ENCODE results near the gene OMP.

Gene OMP

DNA sequence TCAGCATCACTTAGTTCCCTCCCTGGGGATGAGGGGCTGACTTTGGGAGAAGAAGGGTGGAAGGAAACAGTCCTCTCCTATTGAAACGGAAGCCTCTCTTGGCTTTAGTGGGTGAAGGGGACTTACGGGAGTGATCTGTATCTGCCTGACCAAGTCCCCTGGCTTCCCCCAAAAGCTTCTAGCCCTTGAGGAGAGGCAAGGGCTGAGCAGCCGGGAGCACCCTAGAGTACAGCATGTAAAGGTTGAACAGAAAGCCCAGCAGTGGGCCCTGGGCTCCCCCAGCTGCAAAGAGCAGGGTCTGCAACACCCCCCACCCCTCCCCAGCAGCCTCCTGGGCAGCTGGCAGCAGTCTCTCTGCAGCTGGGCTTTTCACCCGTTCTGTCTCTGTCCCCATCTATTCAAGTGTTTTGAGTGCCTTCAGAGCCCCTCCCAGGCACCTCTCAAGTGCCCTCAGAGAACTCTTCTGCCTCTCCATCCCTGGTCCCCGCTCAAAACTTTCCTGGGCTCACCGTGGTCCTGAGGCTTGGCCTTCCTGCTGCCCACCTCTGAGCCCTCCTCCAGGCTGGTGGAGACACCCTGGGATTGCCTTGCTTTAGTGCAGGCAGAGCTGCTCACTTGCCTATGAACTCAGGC, 33.2 kb upstream of the OMP start:
- DNase-seq (ENCODE audit: low read depth), result no peak

GRCh38 chr11:77069969-77070582, 32.6 kb upstream of the OMP start:
- DNase-seq (ENCODE audit: low read depth), result no peak

DNA sequence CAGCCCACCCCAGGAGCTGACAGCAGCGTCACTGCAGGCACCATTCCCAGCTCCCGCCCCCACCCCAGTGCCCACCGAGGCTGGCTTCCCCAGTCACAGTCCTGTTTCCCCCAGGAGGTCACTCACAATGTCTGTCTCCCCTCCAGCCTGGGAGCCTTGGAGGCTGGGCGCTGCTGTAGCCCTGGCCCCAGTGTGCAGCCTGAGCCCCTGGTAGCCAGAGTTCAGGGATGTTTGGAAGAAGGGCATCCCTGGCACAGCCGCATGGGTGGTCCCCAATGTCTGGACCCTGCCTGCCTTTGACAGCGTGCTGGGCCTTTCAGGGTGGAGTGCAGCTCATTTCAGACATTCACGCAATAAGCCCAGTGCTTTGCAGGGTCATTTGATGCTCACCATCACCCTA, 31.6 kb upstream of the OMP start:
- DNase-seq (ENCODE audit: low read depth), result no peak

DNA sequence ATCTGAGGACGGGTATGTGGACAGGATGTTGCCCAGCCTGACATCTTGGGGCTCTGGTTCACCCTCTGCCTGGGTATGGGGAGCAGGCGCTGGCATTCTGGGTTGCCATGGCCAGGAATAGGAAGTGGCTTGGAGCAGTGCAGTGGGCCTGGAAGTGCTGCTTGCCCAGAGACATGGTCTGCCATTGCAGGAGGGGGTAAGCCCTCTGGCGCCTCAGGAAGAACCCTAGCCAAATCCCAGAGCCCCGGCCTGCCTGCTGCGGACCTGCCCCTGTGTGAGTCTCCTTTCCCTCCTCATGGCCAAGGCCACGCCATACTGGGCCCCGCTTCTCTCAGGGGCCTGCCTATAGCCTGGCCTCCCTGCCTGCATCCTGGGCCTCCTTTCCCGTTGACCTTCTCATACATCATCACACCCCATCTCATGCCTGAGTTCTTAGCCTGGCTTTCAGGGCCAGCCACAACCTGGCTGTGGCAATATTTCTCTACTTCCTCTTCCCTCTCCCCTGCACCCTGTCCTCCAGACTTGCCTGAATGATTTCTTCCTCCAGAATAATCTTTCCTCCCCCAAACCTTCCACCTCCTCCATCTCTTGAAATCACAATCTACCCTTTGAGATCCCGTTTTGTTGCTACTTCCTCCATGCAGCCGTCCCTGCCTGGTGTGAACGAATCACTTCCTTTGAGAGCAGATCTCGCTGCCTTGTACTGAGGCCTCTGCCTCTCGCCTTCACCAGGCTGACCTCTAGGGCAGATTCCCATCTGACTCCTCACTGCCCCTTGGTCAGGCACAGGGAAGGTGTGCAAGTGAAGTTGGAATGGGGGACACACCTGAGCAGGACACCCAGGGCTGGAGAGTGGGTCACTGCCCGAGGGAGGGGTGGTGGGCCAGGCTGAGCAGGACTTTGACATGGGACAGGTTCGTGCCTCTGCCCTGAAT, 30.7 kb upstream of the OMP start:
- DNase-seq (ENCODE audit: low read depth), result no peak

GRCh38 chr11:77072851-77073327, 29.8 kb upstream of the OMP start:
- no peak for DNase-seq (ENCODE audit: low read depth)

DNA sequence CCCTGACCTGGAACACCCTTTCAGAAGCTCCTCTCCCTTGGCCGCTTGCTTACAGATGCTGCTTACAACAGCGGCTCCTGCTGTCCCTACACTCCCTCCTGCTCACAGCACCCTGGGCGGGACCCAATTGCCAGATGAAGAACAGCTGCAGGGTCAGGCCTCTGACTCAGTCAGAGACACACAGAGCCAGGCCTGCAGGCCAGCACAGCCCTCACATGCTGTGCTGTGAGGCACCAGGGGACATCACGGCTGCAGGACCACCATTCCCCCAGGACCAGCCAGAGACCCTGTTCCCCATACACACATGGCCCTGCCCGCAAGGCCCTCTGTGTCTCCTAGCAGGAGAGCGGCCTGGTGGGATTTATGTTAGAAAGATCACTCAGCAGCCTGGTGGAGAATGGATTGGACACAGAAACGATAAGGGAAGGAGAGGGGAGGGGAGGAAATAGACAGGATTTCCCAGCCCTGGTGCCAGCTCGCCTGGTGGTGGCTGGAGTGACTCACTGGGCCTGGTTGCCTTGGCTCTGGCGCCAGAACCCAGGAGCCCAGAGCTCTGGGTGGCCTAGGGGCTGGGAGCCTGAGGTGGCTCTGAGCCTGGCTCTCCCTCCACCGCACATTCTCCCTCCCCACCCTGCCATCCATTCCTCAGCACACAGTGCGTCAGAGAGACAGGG, 29.2 kb upstream of the OMP start:
- no peak for DNase-seq (ENCODE audit: low read depth)

DNA sequence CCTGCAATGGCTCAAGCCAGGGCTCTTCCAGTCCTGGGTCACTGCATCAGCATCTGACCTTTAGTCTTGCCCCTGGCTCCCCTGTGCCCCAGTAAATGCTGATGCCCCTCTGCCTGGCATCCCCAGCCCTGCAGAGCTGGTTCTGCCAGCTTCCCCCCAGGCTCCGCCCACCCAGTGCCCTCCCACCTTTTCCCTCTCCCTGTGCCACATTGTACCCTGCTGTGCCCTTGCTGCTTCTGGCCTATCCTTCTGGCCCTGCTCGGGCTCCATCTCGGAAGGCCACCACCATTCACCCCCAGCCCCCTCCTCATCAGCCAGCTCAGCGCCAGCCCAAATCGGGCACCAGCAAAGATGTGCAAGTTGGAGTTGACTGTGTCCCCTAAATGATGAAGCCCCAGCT, 28.4 kb upstream of the OMP start:
- no peak for DNase-seq (ENCODE audit: low read depth)

- no peak for DNase-seq (ENCODE audit: low read depth)
These were observed 27.9 kb upstream of the OMP start for GRCh38 chr11:77074626-77075221.

GRCh38 chr11:77075425-77075905, 27.2 kb upstream of the OMP start:
- no peak for DNase-seq (ENCODE audit: low read depth)

GRCh38 chr11:77079666-77080065, 23.0 kb upstream of the OMP start:
- no peak for DNase-seq (ENCODE audit: low read depth)

GRCh38 chr11:77080643-77081210, 21.9 kb upstream of the OMP start:
- no peak for DNase-seq (ENCODE audit: low read depth)

DNA sequence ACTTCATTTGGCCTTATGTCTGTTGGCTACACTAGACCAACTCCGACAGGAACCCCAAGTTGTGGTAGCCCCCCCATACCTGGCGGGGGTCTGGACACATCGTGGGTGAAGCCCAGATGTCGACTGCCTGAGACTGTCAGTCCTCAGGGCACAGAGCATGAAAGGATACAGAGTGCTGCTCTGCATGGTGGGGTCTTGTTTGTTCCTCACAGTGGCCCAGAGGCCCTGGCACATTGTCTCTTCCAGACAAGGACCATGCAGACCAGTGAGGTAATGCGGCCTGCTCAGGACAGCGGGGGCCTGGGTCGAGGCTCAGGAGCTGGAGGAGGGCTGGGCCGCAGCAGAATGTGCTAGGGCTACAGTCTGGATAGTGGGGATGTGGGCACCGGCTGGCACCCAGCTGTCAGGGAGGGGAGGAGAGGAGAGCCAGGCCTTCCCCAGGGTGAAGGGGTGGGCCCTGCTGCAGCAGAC, 21.2 kb upstream of the OMP start:
- no peak for DNase-seq (ENCODE audit: low read depth)

DNA sequence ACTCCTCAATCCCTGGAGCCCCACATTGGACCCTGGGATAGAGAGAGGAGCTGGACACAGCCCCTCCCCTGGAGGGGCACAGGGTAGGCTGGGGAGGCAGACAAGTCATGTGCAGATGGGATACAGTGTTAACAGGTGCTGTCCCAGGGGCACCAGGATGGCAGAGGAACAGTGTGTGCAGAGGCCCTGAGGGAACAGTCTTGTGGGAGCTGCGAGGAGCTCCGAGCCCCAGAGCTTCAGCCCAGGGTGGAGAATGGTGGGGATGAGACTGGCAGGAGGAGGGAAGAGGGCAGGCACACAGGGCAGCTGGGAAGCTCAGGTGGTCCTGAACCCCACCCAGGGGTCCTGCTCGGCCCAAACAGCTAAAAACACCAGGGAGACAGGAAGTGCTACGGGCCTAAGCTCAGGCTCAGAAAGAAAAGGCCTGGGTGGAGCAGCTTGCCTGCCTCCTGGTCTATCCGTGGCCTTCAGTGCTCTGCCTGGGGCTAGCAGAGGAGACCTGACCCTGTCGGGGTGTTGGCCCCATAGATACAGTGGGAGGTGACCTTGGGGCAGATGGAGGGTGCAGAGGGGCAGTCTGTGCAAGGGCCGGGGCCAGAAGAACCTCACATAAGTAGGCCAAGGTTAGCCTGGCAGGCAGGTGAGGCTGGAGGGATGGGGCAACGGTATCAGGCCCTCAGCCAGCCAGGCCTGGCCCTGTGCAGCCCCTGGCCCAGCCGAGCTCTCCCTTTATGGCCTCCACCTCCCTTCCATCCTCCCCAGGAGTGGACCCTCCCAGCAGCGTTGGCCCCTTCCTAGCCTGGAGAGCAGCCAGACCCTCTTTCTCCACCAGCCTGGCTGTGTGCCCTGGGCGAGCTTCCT, 20.4 kb upstream of the OMP start:
- no peak for DNase-seq (ENCODE audit: low read depth)

DNA sequence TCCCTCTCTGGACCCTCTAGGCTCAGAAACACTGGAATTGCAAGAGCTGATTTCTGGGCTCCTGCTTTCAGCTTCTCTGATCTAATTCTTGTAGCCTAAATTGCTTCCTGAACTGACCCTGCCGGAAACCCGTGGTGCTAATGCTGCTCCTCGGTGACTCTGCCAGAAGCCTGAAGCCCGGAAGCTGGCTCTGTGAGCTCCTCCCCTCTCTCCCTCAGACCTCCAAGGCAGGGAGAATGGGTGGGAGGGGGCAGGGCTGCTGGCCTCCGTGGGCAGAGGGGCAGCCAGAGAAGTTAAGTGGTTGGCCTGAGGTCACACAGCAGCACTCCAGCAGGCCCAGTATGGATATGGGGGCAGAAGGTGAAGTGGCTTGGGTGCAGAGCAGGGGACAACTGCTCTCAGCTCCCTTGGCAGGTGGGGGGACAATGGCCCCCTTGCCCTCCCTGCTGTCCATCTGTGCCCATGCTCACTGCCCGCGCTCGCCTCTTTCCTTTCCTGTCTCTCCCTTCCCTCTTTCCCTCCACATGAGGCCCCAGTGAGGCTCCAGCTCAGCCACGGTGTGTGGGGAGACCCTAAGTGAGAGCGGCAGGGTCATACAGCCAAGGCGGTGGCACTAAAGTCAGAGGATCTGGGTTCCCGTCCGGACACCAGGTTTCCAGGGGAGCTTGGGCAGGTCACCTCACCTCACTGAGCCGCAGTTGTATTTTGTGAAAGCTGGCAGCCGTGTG, 19.6 kb upstream of the OMP start:
- no peak for DNase-seq (ENCODE audit: low read depth)

DNA sequence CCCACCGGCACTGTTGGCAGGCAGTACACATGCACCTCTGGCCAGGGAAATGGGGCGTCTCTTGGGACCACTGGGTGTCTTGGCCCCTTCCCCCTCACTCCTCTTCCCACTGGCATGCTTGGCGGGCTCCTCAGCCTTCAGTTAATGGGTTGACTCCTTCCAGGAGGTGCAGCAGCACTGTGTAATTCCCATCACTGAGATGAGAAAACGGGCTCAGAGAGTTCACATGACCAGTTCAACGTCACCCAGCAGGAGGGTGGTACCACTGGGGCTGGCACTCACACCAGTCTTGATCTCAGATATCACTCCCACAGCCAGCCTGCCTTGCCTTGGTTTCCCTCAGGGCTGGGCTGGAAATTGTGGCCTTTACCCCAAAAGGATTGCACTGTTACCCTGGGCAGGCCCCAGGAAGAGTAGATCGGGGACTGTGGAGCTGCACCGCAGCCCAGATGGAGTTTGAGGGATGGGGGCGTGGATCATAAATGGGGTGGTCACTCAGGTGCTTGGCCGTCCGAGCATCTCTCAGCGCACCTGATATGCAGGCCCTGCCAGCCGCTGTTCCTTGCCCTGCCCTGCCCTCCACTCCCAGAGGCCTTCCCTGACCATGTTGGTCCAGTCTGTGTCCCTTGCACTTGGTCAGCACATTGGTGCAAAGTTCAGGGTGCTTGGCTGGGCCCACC, 18.9 kb upstream of the OMP start:
- no peak for DNase-seq (ENCODE audit: low read depth)

GRCh38 chr11:77084581-77085191, 18.0 kb upstream of the OMP start:
- DNase-seq (ENCODE audit: low read depth), result no peak

DNA sequence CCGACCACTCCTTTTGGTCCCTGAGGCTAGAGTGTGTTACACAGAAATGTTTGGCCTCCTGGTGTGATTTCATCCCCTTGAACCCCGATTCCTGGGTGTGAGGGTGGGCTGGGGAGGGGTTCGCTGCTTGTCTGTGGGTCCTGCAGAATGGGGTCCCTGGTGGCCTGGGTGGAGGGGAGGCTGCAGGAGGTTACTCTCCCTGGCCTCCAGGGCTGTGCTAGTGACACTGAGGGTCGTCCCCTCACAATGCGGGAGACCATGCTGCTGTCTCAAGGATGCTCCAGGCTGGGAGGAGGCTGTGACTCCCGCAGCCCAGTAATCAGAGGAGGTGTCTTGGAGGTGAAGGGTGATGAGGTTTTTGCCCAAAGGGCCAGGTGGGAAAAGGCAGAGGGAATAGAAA, 17.0 kb upstream of the OMP start:
- no peak for DNase-seq (ENCODE audit: low read depth)
